Skeletal muscle cell (primary cell): ENCODE measurements around the gene TEX44.
"Not testable (repeated sequence)": the region's sequence is repeated elsewhere in the genome, so short reads cannot be mapped to it uniquely, and the experiment has no call there.

Experiments
- DNase-seq: peaks from one replicate; pipeline ENCODE4 v3.0.0-alpha.2; 2010; ENCODE audit warnings: low read depth
- H3K4me3 ChIP-seq: 2 replicates; pipeline ENCODE4 v1.5.1; 2011; ENCODE audit warnings: low read depth, mild to moderate bottlenecking, control low read depth, low read length, moderate library complexity

The TEX44 gene

GRCh38 chr2:231568785-231569435 is 23.8 kb upstream of the TEX44 start:
- no peak for DNase-seq
- H3K4me3 ChIP-seq = no peak overlapping the region

GRCh38 chr2:231570915-231571314 is 21.7 kb upstream of the TEX44 start:
- DNase-seq, H3K4me3 ChIP-seq: not testable (repeated sequence)

- no peak for DNase-seq
- no peak overlapping the region for H3K4me3 ChIP-seq
Measured at GRCh38 chr2:231571661-231572191, 20.9 kb upstream of the TEX44 start.

GRCh38 chr2:231573096-231573495 is 19.6 kb upstream of the TEX44 start:
- H3K4me3 ChIP-seq = no peak overlapping the region
- DNase-seq = no peak

GRCh38 chr2:231573698-231574421 is 18.8 kb upstream of the TEX44 start:
- DNase-seq = no peak
- H3K4me3 ChIP-seq = no peak overlapping the region

GRCh38 chr2:231575612-231576256 is 16.9 kb upstream of the TEX44 start:
- DNase-seq = no peak
- no peak overlapping the region for H3K4me3 ChIP-seq

GRCh38 chr2:231576465-231576864 is 16.2 kb upstream of the TEX44 start:
- no peak for DNase-seq
- no peak overlapping the region for H3K4me3 ChIP-seq

- not testable (repeated sequence) for DNase-seq, H3K4me3 ChIP-seq
Measured at GRCh38 chr2:231578655-231579054, 14.0 kb upstream of the TEX44 start.

- H3K4me3 ChIP-seq = no peak overlapping the region
- no peak for DNase-seq
Measured at GRCh38 chr2:231579560-231579959, 13.1 kb upstream of the TEX44 start.

GRCh38 chr2:231581328-231581727 is 11.3 kb upstream of the TEX44 start:
- no peak overlapping the region for H3K4me3 ChIP-seq
- no peak for DNase-seq

GRCh38 chr2:231583982-231584381 is 8.7 kb upstream of the TEX44 start:
- no peak overlapping the region for H3K4me3 ChIP-seq
- DNase-seq = no peak

GRCh38 chr2:231587744-231588143 is 4.9 kb upstream of the TEX44 start:
- not testable (repeated sequence) for H3K4me3 ChIP-seq, DNase-seq

- no peak for DNase-seq
- no peak overlapping the region for H3K4me3 ChIP-seq
Measured at GRCh38 chr2:231589656-231590055, 3.0 kb upstream of the TEX44 start.

- H3K4me3 ChIP-seq = no peak overlapping the region
- DNase-seq = no peak
Measured at GRCh38 chr2:231590614-231591013, 2.0 kb upstream of the TEX44 start.

GRCh38 chr2:231593666-231594065 is 1.0 kb downstream of the TEX44 start:
- DNase-seq = no peak
- no peak overlapping the region for H3K4me3 ChIP-seq

- DNase-seq = no peak
- no peak overlapping the region for H3K4me3 ChIP-seq
Measured at GRCh38 chr2:231597014-231597611, 4.4 kb downstream of the TEX44 start.

- H3K4me3 ChIP-seq = no peak overlapping the region
- DNase-seq = no peak
Measured at GRCh38 chr2:231597627-231598026, 5.0 kb downstream of the TEX44 start.

- DNase-seq = no peak
- no peak overlapping the region for H3K4me3 ChIP-seq
Measured at GRCh38 chr2:231600619-231601355, 8.1 kb downstream of the TEX44 start.
